Esophagus squamous epithelium (tissue), 5 donors: ENCODE measurements around the gene DSE. TPM values are rescaled to one million over a fixed set of nuclear protein-coding genes. Genes with fewer than 3 reads are reported as not detected.

Experiments
- DNase-seq: peaks from one replicate; lab custom pipeline; 2025; lab: John Stamatoyannopoulos, UW
- H3K27ac ChIP-seq, 4 donors: fragments of 200-600 bp; sonication (generic); one replicate each; pipeline ENCODE4 v1.5.1; 2016 to 2019; ENCODE audit warnings: mild to moderate bottlenecking in 1 of 4
- H3K27me3 ChIP-seq, 4 donors: fragments of 200-600 bp; sonication (generic); 1 replicate in 3 of 4; 2 replicates in 1 of 4; pipeline versions ENCODE4 v1.5.1 to v1.6.0; 2017 to 2021; ENCODE audit warnings: antibody characterized with exemption in 1 of 4
- H3K36me3 ChIP-seq, 3 donors: fragments of 200-600 bp; sonication (generic); one replicate each; pipeline ENCODE4 v1.5.1; 2016 to 2019
- H3K4me1 ChIP-seq, 3 donors: fragments of 200-600 bp; sonication (generic); one replicate each; pipeline ENCODE4 v1.5.1; 2017 to 2019
- H3K4me3 ChIP-seq, 4 donors: fragments of 200-600 bp; sonication (generic); 1 replicate in 3 of 4; 2 replicates in 1 of 4; pipeline ENCODE4 v1.5.1; 2016 to 2019; ENCODE audit warnings: mild to moderate bottlenecking in 2 of 4, moderate library complexity in 1 of 4
- H3K9me3 ChIP-seq, 3 donors: fragments of 200-600 bp; sonication (generic); one replicate each; pipeline ENCODE4 v1.5.1; 2016 to 2019
- CTCF ChIP-seq, 6 experiments: fragments of 450-650 bp in 4 of 6; fragments of 200-600 bp in 2 of 6; sonication (generic) in 2 of 6; IDR thresholded peaks; one replicate each; pipeline ENCODE4 v1.5.1; 2016 to 2019; ENCODE audit warnings: antibody characterized with exemption in 6 of 6, mild to moderate bottlenecking in 4 of 6, moderate library complexity in 4 of 6
- POLR2A ChIP-seq, 4 donors: fragments of 450-650 bp; IDR thresholded peaks; one replicate each; pipeline ENCODE4 v1.6.1; 2017; ENCODE audit warnings: antibody characterized with exemption in 4 of 4, mild to moderate bottlenecking in 4 of 4, moderate library complexity in 3 of 4
- WGBS, 2 donors: methylation state at CpG; one replicate each; pipeline ENCODE4 v1.1.5; 2018; 5-methylcytosine and 5-hydroxymethylcytosine counted together
- intact Hi-C: fragments of 100-400 bp; cut with DNase I; formaldehyde crosslinking; loops from one replicate; pipeline ENCODE4 v1.15.0; 2022
- total RNA-seq, 4 donors: library from RNA; depleted of rRNA; stranded (reverse); fragments of >200 nt; gene quantifications; one replicate each; pipeline ENCODE4 v1.1.0, GENCODE V29; 2016
- donor health status: DM: yes; HTN: yes; CAD: no.

Gene DSE
- total RNA-seq, 4 donors from 2014 or later = 11.6 to 36.4 (median 33.3) TPM

- WGBS, 2 donors = 89 to 93% methylated on average over 4 of the region's 4 CpGs
- Histone ChIP-seq H3K4me1 (no peaks in the 10 kb centered on the region), H3K27me3 (no peaks in the 10 kb centered on the region), H3K4me3 (no peak overlapping the region), H3K27ac (no peak overlapping the region), H3K36me3 (peaks cover 0 to 76% (median 0%) of the 10 kb centered on the region in 3 donors), H3K9me3 (no peaks in the 10 kb centered on the region)
- TF ChIP-seq CTCF (IDR thresholded peaks at IDR 0.05) (no peak), POLR2A (IDR thresholded peaks at IDR 0.05) (no peak)
- no peak for DNase-seq
- intact Hi-C loops = no loop called here
Observed at GRCh38 chr6:116433206-116433712, 62.5 kb downstream of the DSE start.

- intact Hi-C loops = no loop called here
- WGBS, 2 donors = 48 to 82% methylated on average over 1 of the region's 1 CpG
Observed at GRCh38 chr6:116434056-116434725, 63.4 kb downstream of the DSE start.

GRCh38 chr6:116436586-116436985, 65.8 kb downstream of the DSE start:
- TF ChIP-seq POLR2A (IDR thresholded peaks at IDR 0.05) (no peak), CTCF (IDR thresholded peaks at IDR 0.05) (no peak)
- Histone ChIP-seq H3K36me3 (peaks cover 0 to 51% (median 0%) of the 10 kb centered on the region in 3 donors), H3K4me3 (no peak overlapping the region), H3K27ac (no peak overlapping the region), H3K27me3 (no peaks in the 10 kb centered on the region), H3K9me3 (no peaks in the 10 kb centered on the region), H3K4me1 (no peaks in the 10 kb centered on the region)
- intact Hi-C loops = no loop called here
- WGBS, 2 donors = 91% methylated on average over 7 of the region's 7 CpGs
- DNase-seq = no peak

More at GRCh38 chr6:116434056-116434725, 63.4 kb downstream of the DSE start:
- no peak overlapping the region for H3K4me3 ChIP-seq
- TF ChIP-seq CTCF (IDR thresholded peaks at IDR 0.05) = no peak
- no peaks in the 10 kb centered on the region for H3K9me3 ChIP-seq
- no peak overlapping the region for H3K27ac ChIP-seq
- no peaks in the 10 kb centered on the region for H3K4me1 ChIP-seq
- no peak for DNase-seq
- no peaks in the 10 kb centered on the region for H3K27me3 ChIP-seq
- peaks cover 0 to 67% (median 0%) of the 10 kb centered on the region in 3 donors for H3K36me3 ChIP-seq

GRCh38 chr6:116437656-116438055, 66.9 kb downstream of the DSE start:
- Histone ChIP-seq H3K4me3 (no peak overlapping the region), H3K27ac (no peak overlapping the region), H3K4me1 (no peaks in the 10 kb centered on the region), H3K36me3 (peaks cover 0 to 41% (median 0%) of the 10 kb centered on the region in 3 donors), H3K9me3 (no peaks in the 10 kb centered on the region), H3K27me3 (no peaks in the 10 kb centered on the region)
- TF ChIP-seq POLR2A (IDR thresholded peaks at IDR 0.05) (no peak), CTCF (IDR thresholded peaks at IDR 0.05) (no peak)
- intact Hi-C loops = no loop called here
- no peak for DNase-seq

GRCh38 chr6:116438590-116439448, 68.1 kb downstream of the DSE start:
- H3K36me3 ChIP-seq = peaks cover 0 to 29% (median 0%) of the 10 kb centered on the region in 3 donors
- 51 to 69% methylated on average over 6 of the region's 6 CpGs for WGBS, 2 donors
- no peak for DNase-seq
- H3K27ac ChIP-seq = no peak overlapping the region
- no peak overlapping the region for H3K4me3 ChIP-seq
- H3K4me1 ChIP-seq = no peaks in the 10 kb centered on the region
- intact Hi-C loops = no loop called here
- H3K27me3 ChIP-seq = no peaks in the 10 kb centered on the region
- no peaks in the 10 kb centered on the region for H3K9me3 ChIP-seq
- TF ChIP-seq POLR2A (IDR thresholded peaks at IDR 0.05) (no peak), CTCF (IDR thresholded peaks at IDR 0.05) (no peak)
